Iris pigment epithelial cell (primary cell): ENCODE measurements around the gene DDX39A.
"Not testable (repeated sequence)": the region's sequence is repeated elsewhere in the genome, so short reads cannot be mapped to it uniquely, and the experiment has no call there.

ENCODE experiments used
- DNase-seq: peaks from one replicate; pipeline ENCODE4 v3.0.0-alpha.2; 2011; ENCODE audit warnings: low read depth

DDX39A gene

DNA sequence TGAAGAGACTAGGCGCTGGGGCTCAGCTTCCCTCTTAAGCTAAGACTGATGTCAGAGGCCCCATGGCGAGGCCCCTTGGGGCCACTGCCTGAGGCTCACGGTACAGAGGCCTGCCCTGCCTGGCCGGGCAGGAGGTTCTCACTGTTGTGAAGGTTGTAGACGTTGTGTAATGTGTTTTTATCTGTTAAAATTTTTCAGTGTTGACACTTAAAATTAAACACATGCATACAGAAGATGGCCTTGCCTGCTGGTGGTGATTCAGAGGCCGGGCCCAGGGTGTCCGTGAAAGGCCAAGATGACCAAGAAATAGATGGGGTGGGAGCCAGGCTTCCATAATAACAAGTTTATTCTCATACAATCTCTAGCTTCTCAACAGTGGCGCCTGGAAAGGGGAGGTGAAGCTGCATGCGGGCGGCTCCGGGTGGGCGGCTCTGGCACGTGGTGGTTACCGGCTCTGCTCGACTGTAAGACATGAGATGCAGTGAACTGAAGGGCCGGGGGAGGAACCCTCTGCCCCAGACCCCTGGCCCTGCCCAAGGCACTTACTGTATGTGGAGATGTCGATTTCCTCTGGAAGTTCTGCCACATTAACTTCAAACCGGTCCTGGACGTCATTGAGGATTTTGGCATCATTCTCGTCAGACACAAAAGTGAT lies 10.5 kb downstream of the DDX39A start:
- no peak for DNase-seq

DNA sequence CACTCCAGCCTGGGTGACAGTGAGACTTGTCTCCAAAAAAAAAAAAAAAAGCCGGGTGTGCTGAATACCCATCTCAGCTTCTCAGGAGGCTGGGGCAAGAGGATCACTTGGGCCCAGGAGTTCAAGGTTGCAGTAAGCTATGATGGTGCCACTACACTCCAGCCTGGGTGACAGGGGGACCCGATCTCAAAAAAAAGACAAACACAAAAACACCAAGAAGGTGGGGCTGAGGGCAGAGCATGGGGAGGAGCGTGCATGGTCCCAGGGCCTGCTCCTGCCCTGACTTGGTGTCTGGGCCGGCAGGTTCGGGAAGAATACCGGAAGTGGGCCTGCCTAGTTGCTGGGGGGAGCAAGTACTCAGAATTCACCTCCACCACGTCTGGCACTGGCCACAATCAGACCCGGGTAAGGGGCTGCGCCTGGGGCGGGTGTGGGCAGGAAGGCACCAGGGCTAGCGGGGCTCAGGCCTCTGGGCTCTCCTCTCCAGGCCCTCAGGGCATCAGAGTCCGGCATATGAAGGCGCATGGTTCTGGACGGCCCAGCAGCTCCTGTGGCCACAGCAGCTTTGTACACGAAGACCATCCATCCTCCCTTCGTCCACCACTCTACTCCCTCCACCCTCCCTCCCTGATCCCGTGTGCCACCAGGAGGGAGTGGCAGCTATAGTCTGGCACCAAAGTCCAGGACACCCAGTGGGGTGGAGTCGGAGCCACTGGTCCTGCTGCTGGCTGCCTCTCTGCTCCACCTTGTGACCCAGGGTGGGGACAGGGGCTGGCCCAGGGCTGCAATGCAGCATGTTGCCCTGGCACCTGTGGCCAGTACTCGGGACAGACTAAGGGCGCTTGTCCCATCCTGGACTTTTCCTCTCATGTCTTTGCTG lies 11.3 kb downstream of the DDX39A start:
- DNase-seq: no peak

DNA sequence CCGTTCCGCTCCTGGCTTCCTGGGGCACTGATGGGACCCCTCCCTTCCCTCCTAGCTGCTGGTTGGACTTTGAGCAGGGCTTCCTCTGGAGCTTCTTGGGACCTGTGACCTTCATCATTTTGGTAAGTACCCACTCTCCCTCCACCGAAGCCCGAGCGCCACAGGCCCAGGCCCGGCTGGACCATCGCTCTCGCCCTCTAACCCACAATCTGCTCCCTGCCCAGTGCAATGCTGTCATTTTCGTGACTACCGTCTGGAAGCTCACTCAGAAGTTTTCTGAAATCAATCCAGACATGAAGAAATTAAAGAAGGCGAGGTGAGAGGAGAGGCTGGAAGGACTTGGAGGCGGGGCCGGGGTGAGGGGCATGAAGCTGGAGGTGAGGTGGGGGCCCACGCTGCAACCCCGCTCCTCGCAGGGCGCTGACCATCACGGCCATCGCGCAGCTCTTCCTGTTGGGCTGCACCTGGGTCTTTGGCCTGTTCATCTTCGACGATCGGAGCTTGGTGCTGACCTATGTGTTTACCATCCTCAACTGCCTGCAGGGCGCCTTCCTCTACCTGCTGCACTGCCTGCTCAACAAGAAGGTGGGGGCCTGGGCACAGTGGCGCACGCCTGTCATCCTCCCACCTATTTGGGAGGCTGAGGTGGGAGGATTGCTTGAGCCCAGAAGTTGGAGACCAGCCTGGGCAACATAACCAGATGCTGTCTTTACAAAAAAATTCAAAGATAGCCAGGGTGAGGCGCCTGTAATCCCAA lies 12.3 kb downstream of the DDX39A start:
- no peak for DNase-seq

- DNase-seq: peak; percentile 89
Measured at GRCh38 chr19:14405758-14406644, 13.1 kb downstream of the DDX39A start.

- no peak for DNase-seq
Measured at GRCh38 chr19:14405380-14405757, 13.8 kb downstream of the DDX39A start.

DNA sequence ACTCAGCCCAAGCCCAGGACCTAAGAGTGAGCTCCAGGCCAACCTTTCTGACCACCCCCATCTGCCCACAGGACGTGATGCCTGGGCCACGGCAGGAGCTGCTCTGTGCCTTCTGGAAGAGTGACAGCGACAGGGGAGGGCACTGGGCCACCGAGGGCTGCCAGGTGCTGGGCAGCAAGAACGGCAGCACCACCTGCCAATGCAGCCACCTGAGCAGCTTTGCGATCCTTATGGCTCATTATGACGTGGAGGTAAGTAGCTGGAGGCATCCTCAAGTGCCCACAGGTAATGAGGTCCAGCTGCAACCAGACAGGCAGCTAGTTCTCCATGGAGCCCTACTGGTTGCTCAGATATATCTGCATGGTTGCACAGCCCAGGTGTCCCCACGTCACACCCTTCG lies 14.8 kb downstream of the DDX39A start:
- DNase-seq: no peak

- not testable (repeated sequence) for DNase-seq
Measured at GRCh38 chr19:14403145-14403930, 15.8 kb downstream of the DDX39A start.

- DNase-seq: peak; percentile 84
Measured at GRCh38 chr19:14402332-14403144, 16.6 kb downstream of the DDX39A start.

GRCh38 chr19:14401468-14402195 lies 17.5 kb downstream of the DDX39A start:
- DNase-seq: no peak

- peak; percentile 33 for DNase-seq
Measured at GRCh38 chr19:14400951-14401431, 18.1 kb downstream of the DDX39A start.

- DNase-seq: not testable (repeated sequence)
Measured at GRCh38 chr19:14397168-14397567, 22.0 kb downstream of the DDX39A start.

GRCh38 chr19:14396730-14397129 lies 22.4 kb downstream of the DDX39A start:
- not testable (repeated sequence) for DNase-seq

GRCh38 chr19:14395710-14396336 lies 23.3 kb downstream of the DDX39A start:
- no peak for DNase-seq

DNA sequence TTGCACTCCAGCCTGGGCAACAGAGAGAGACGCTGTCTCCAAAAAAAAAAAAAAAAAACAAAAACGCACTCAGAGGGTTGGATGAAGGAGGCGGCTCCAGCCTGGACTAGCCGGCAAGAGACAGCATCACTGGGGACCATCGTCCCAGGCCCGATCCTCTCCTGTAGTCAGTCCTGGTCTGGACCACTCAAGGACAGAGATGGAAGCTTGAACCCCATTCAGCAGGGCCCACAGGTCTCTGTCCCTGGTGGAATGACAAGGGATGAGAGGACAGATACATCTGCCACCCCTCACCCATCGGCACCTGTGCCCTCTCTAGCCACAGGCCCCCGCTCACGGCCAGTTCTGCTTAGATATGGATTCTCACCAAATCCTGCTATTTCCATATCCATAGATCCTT lies 23.9 kb downstream of the DDX39A start:
- no peak for DNase-seq

DNA sequence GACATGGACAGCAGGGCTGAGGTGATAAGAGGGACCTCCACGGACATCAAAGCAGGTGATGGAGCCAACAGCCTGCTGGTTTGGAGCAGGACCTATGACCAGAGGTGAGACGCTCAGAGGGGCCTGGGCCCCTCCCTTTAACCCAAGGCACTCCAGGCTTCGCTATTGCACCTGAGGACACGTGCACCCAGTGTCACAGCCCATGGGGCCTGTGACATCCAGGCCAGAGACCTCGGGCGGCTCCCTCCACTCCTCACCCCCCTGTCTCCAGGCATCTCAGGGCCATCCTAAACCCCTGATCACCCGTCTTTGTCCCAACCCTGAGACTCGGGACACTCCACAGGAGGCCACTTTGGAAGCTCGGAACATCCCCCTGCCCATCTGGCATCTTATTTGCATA lies 25.0 kb downstream of the DDX39A start:
- no peak for DNase-seq

GRCh38 chr19:14393329-14393728 lies 25.8 kb downstream of the DDX39A start:
- no peak for DNase-seq

GRCh38 chr19:14391156-14391821 lies 27.9 kb downstream of the DDX39A start:
- no peak for DNase-seq

GRCh38 chr19:14390548-14390947 lies 28.6 kb downstream of the DDX39A start:
- DNase-seq: no peak
